Esophagus mucosa (tissue), 1 donor: ENCODE measurements around the gene ARL6IP1. TPM values are rescaled to one million over a fixed set of nuclear protein-coding genes. Genes with fewer than 3 reads are reported as not detected.
"Not testable (repeated sequence)": the region's sequence is repeated elsewhere in the genome, so short reads cannot be mapped to it uniquely, and the experiment has no call there.

Source experiments
- ATAC-seq: fragments of 200-7000 bp; cut with Tn5 transposase; one replicate; pipeline ENCODE4 v1.9.1; 2020
- total RNA-seq: library from RNA; stranded (reverse); gene quantifications from one replicate; pipeline ENCODE4 v1.2.4, GENCODE V29; 2023
- donor health status: DM: yes; HTN: yes; CAD: no.

The ARL6IP1 gene
- total RNA-seq, 1 donor from 2014 or later, result 76.4 TPM

- no peak for ATAC-seq
Observed at GRCh38 chr16:18797746-18798145, 3.6 kb downstream of the ARL6IP1 start.

- ATAC-seq, result no peak
Observed at GRCh38 chr16:18796377-18796776, 5.0 kb downstream of the ARL6IP1 start.

GRCh38 chr16:18792836-18793433 is 8.4 kb downstream of the ARL6IP1 start:
- peak; percentile 42 for ATAC-seq

- ATAC-seq, result peak; percentile 96
Observed at GRCh38 chr16:18789850-18790706, 11.3 kb downstream of the ARL6IP1 start, which contains the start of gene RPS15A. TSS of gene RPS15A (minus strand) at chr16:18790334. CDS start at chr16:18789113, 1,221 bp downstream.

- ATAC-seq, result no peak
Observed at GRCh38 chr16:18789515-18789849, 11.9 kb downstream of the ARL6IP1 start.

- peak; percentile 6 for ATAC-seq
Observed at GRCh38 chr16:18788828-18789514, 12.4 kb downstream of the ARL6IP1 start.

- ATAC-seq, result no peak
Observed at GRCh38 chr16:18784917-18785623, 16.3 kb downstream of the ARL6IP1 start.

- ATAC-seq, result no peak
Observed at GRCh38 chr16:18783430-18784341, 17.7 kb downstream of the ARL6IP1 start.

- ATAC-seq, result no peak
Observed at GRCh38 chr16:18782697-18783429, 18.5 kb downstream of the ARL6IP1 start.

- not testable (repeated sequence) for ATAC-seq
Observed at GRCh38 chr16:18781232-18781631, 20.1 kb downstream of the ARL6IP1 start.

GRCh38 chr16:18780460-18781026 is 20.8 kb downstream of the ARL6IP1 start:
- peak; percentile 42 for ATAC-seq

- ATAC-seq, result not testable (repeated sequence)
Observed at GRCh38 chr16:18777664-18778063, 23.7 kb downstream of the ARL6IP1 start.

- ATAC-seq, result not testable (repeated sequence)
Observed at GRCh38 chr16:18776334-18776733, 25.0 kb downstream of the ARL6IP1 start.

GRCh38 chr16:18774651-18775050 is 26.7 kb downstream of the ARL6IP1 start:
- ATAC-seq, result not testable (repeated sequence)

GRCh38 chr16:18772171-18772570 is 29.2 kb downstream of the ARL6IP1 start:
- not testable (repeated sequence) for ATAC-seq

- not testable (repeated sequence) for ATAC-seq
Observed at GRCh38 chr16:18770336-18770962, 30.9 kb downstream of the ARL6IP1 start.

- not testable (repeated sequence) for ATAC-seq
Observed at GRCh38 chr16:18767217-18767616, 34.1 kb downstream of the ARL6IP1 start.

GRCh38 chr16:18762713-18763112 is 38.6 kb downstream of the ARL6IP1 start:
- ATAC-seq, result peak; percentile 70

- ATAC-seq, result peak; percentile 92
Observed at GRCh38 chr16:18759598-18760520, 41.5 kb downstream of the ARL6IP1 start.
